Measurements from ENCODE around the gene MARCOL. TPM values are rescaled to one million over a fixed set of nuclear protein-coding genes. Genes with fewer than 3 reads are reported as not detected.
"Not testable (repeated sequence)": the region's sequence is repeated elsewhere in the genome, so short reads cannot be mapped to it uniquely, and the experiment has no call there.

Gene MARCOL
- total RNA-seq, 1 donor from 2014 or later: not detected

- DNase-seq (ENCODE audit: low read depth in 2 of 2): no peak
These were observed 22.9 kb downstream of the MARCOL start for GRCh38 chr5:148261221-148261620.

- no peak for DNase-seq (ENCODE audit: low read depth in 2 of 2)
These were observed 29.6 kb downstream of the MARCOL start for GRCh38 chr5:148267962-148268361.

GRCh38 chr5:148268566-148268965 lies 30.2 kb downstream of the MARCOL start, which contains the start of gene SPINK13:
SPINK13 (plus strand) TSS chr5:148268794; CDS start chr5:148270073, 1,279 bp downstream.
- DNase-seq (ENCODE audit: low read depth in 2 of 2): peak in 1 of 2 donors; percentile 61

GRCh38 chr5:148275129-148275528 lies 36.8 kb downstream of the MARCOL start:
- DNase-seq (ENCODE audit: low read depth in 2 of 2): not testable (repeated sequence)

- DNase-seq (ENCODE audit: low read depth in 2 of 2): not testable (repeated sequence)
These were observed 42.6 kb downstream of the MARCOL start for GRCh38 chr5:148280893-148281292.

- DNase-seq (ENCODE audit: low read depth in 2 of 2): not testable (repeated sequence)
These were observed 43.0 kb downstream of the MARCOL start for GRCh38 chr5:148281336-148281735.

GRCh38 chr5:148290271-148291195 lies 52.2 kb downstream of the MARCOL start:
- DNase-seq (ENCODE audit: low read depth in 2 of 2): peak in 1 of 2 donors; percentile 28

Other genes with a start within 250 kb of the MARCOL start
- 0.13 TPM in 1 of 2 replicates, not detected in the other for gene SPINK5, start 174.5 kb upstream of the MARCOL start, total RNA-seq
- not detected in 2 replicates for gene SPINK14, start 70.0 kb upstream of the MARCOL start, total RNA-seq
- gene SPINK6, start 35.5 kb upstream of the MARCOL start, total RNA-seq: not detected in 2 replicates
- gene SPINK13, start 30.3 kb downstream of the MARCOL start, total RNA-seq: not detected in 2 replicates
- not detected in 2 replicates for gene SPINK7, start 73.9 kb downstream of the MARCOL start, total RNA-seq
- gene SPINK9, start 97.0 kb downstream of the MARCOL start, total RNA-seq: not detected in 2 replicates
- 37.7 and 40.8 TPM in 2 replicates for gene FBXO38, start 145.4 kb downstream of the MARCOL start, total RNA-seq